ENCODE measurements around the gene BCAS2.
"Not testable (repeated sequence)": the region's sequence is repeated elsewhere in the genome, so short reads cannot be mapped to it uniquely, and the experiment has no call there.

BCAS2 gene

GRCh38 chr1:114581335-114582287, at the start of gene BCAS2:
TSS of gene BCAS2 (minus strand) at chr1:114581615. CDS start at chr1:114581591, 24 bp downstream.
- peak; percentile 96 for DNase-seq

- no peak for DNase-seq
Observed at GRCh38 chr1:114627107-114627506, 45.7 kb upstream of the BCAS2 start.

- no peak for DNase-seq
Observed at GRCh38 chr1:114623364-114623763, 41.9 kb upstream of the BCAS2 start.

- DNase-seq = no peak
Observed at GRCh38 chr1:114620419-114620818, 39.0 kb upstream of the BCAS2 start.

GRCh38 chr1:114618606-114619005, 37.2 kb upstream of the BCAS2 start:
- DNase-seq = no peak

- DNase-seq = no peak
Observed at GRCh38 chr1:114610546-114611245, 29.3 kb upstream of the BCAS2 start.

GRCh38 chr1:114609826-114610225, 28.4 kb upstream of the BCAS2 start:
- no peak for DNase-seq

- no peak for DNase-seq
Observed at GRCh38 chr1:114609026-114609425, 27.6 kb upstream of the BCAS2 start.

- DNase-seq = no peak
Observed at GRCh38 chr1:114607223-114607622, 25.8 kb upstream of the BCAS2 start.

- no peak for DNase-seq
Observed at GRCh38 chr1:114597949-114598348, 16.5 kb upstream of the BCAS2 start.

- DNase-seq = no peak
Observed at GRCh38 chr1:114595602-114596001, 14.2 kb upstream of the BCAS2 start.

- DNase-seq = no peak
Observed at GRCh38 chr1:114594046-114594445, 12.6 kb upstream of the BCAS2 start.

GRCh38 chr1:114589122-114589521, 7.7 kb upstream of the BCAS2 start:
- DNase-seq = no peak

GRCh38 chr1:114588196-114588689, 6.8 kb upstream of the BCAS2 start:
- no peak for DNase-seq

GRCh38 chr1:114587203-114587991, 6.0 kb upstream of the BCAS2 start:
- no peak for DNase-seq

- DNase-seq = no peak
Observed at GRCh38 chr1:114586513-114587047, 5.2 kb upstream of the BCAS2 start.

- no peak for DNase-seq
Observed at GRCh38 chr1:114585231-114585630, 3.8 kb upstream of the BCAS2 start.

GRCh38 chr1:114574365-114574764, 7.0 kb downstream of the BCAS2 start:
- no peak for DNase-seq

- DNase-seq = no peak
Observed at GRCh38 chr1:114564141-114564540, 17.3 kb downstream of the BCAS2 start.

- DNase-seq = not testable (repeated sequence)
Observed at GRCh38 chr1:114562978-114563510, 18.4 kb downstream of the BCAS2 start.

GRCh38 chr1:114561333-114561732, 20.1 kb downstream of the BCAS2 start:
- DNase-seq = no peak

- DNase-seq = no peak
Observed at GRCh38 chr1:114559356-114559755, 22.1 kb downstream of the BCAS2 start.
